ENCODE measurements around the gene DAPK2.

DNA sequence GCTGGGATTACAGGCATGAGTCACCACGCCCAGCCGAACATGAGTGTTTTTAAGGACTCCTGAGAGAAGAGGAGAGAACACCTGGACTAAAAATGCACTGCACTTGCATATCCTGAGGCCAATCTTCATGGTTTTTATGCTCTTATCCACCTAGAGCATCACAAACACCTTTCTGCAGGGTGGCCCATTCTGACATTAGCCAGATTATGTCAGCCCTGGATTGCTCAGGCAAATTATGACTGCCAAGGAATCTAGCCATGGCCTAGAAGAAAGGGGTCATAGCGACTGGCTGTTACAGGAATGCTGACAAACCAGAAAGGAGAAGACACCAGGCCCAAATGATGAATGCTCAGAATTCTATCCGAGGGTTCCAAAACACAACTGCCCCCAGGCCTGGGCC lies 171.7 kb downstream of the DAPK2 start:
- no peak for TF ChIP-seq POLR2A (IDR thresholded peaks at IDR 0.05)
- TF ChIP-seq, protein P1, sequence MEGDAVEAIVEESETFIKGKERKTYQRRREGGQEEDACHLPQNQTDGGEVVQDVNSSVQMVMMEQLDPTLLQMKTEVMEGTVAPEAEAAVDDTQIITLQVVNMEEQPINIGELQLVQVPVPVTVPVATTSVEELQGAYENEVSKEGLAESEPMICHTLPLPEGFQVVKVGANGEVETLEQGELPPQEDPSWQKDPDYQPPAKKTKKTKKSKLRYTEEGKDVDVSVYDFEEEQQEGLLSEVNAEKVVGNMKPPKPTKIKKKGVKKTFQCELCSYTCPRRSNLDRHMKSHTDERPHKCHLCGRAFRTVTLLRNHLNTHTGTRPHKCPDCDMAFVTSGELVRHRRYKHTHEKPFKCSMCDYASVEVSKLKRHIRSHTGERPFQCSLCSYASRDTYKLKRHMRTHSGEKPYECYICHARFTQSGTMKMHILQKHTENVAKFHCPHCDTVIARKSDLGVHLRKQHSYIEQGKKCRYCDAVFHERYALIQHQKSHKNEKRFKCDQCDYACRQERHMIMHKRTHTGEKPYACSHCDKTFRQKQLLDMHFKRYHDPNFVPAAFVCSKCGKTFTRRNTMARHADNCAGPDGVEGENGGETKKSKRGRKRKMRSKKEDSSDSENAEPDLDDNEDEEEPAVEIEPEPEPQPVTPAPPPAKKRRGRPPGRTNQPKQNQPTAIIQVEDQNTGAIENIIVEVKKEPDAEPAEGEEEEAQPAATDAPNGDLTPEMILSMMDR (IDR thresholded peaks at IDR 0.05 in 4 of 5, conservative IDR thresholded peaks at IDR 0.05 in 1 of 5) = no peak
